Measurements from ENCODE around the gene RNF115.

Gene RNF115

GRCh38 chr1:145858901-145859490 lies 35.1 kb upstream of the RNF115 start, which contains the start of gene PIAS3:
Gene PIAS3, minus strand, starts transcription at chr1:145859081. Its CDS starts 91 bp downstream, at chr1:145858990.
- TF ChIP-seq, protein P1, sequence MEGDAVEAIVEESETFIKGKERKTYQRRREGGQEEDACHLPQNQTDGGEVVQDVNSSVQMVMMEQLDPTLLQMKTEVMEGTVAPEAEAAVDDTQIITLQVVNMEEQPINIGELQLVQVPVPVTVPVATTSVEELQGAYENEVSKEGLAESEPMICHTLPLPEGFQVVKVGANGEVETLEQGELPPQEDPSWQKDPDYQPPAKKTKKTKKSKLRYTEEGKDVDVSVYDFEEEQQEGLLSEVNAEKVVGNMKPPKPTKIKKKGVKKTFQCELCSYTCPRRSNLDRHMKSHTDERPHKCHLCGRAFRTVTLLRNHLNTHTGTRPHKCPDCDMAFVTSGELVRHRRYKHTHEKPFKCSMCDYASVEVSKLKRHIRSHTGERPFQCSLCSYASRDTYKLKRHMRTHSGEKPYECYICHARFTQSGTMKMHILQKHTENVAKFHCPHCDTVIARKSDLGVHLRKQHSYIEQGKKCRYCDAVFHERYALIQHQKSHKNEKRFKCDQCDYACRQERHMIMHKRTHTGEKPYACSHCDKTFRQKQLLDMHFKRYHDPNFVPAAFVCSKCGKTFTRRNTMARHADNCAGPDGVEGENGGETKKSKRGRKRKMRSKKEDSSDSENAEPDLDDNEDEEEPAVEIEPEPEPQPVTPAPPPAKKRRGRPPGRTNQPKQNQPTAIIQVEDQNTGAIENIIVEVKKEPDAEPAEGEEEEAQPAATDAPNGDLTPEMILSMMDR (IDR thresholded peaks at IDR 0.05; ENCODE audit: control insufficient read depth, extremely low read depth, insufficient read depth): no peak
- peak; percentile 81 for DNase-seq (ENCODE audit: low read depth)
- peak within 1 kb of the TSS; percentile 92 for H3K4me3 ChIP-seq (ENCODE audit: low read depth, low read length)

DNA sequence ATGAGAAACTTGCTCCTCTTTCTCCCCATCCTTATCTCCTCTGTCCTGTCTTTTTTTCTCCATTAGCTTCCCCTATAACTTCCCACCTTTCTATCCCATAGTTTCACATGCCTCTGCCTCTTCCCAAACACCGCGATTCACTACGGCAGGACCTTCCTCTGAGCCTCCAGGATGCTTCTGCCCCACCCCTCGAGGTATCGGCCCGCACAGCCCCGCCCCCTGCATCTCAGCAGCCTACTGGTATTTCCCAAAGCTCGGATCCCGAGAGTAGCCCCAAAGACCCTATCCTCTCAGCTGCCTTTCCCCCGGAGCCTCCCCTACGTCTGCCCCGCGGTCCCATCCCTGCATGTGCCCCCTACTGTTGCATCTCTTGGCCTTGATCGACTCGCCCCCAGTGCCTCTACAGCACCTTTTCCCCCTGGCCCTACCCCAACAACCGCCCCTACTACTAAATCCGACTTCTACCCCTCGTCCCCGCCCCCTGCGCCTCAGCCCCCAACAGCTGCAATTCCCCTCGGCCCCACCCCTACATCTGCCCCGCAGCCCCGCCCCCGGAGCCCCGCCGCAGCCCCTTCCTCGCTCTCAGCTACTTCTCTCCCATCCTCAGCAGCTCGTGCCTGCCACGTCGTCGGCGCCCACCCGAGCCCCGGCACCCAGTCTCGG lies 34.5 kb upstream of the RNF115 start:
- peak overlapping the region; percentile 92 for H3K4me3 ChIP-seq (ENCODE audit: low read depth, low read length)
- no peak for DNase-seq (ENCODE audit: low read depth)
- TF ChIP-seq, protein P1 (IDR thresholded peaks at IDR 0.05; ENCODE audit: control insufficient read depth, extremely low read depth, insufficient read depth): peak; percentile 10; the same call in 1 of the 2 replicates

DNA sequence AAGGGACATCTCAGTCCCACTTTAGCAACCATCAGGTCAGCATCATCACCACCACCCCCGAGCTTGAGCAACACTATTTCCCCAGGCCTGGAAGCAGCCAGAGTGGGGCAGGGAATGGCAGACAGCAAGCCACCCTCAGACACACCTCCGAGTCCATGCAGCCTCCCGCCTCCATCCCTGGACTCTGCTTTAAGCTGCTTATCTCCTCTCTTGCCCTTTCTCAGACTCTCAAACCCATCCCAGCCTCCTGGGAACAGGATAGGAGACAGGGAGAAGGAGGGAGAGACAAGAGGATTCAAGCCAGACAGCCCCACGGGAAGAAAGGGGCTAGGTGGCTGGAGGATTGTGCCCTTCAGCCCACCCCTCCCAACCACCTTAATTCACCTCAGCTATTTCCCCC lies 33.3 kb upstream of the RNF115 start:
- TF ChIP-seq, protein P1 (IDR thresholded peaks at IDR 0.05; ENCODE audit: control insufficient read depth, extremely low read depth, insufficient read depth): no peak
- DNase-seq (ENCODE audit: low read depth): no peak
- H3K4me3 ChIP-seq (ENCODE audit: low read depth, low read length): no peak overlapping the region

DNA sequence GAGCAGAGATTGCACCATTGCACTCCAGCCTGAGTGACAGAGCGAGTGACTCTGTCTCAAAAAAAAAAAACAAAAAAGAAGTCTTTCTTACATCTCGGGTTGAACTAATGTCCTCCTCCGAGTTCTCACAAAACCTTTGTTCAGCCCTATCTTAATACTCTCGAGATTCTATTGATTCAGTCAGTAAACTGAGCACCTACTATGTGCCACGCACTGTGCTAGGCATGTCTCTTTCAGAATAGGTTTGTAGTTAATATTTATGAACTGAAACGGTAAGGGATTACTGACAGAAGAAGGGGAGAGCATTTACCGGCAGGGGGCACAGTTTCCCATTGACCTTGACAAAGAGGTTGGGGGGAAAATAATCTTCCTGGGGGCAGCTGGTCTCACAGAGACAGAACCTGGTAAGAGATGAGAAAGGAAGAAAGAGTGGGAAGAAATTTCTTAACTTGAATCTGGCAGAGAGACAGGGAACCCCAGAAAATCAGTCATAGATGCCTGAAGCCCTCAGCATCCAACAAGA lies 31.6 kb upstream of the RNF115 start:
- TF ChIP-seq, protein P1 (IDR thresholded peaks at IDR 0.05; ENCODE audit: control insufficient read depth, extremely low read depth, insufficient read depth): no peak
- no peak overlapping the region for H3K4me3 ChIP-seq (ENCODE audit: low read depth, low read length)
- no peak for DNase-seq (ENCODE audit: low read depth)

DNA sequence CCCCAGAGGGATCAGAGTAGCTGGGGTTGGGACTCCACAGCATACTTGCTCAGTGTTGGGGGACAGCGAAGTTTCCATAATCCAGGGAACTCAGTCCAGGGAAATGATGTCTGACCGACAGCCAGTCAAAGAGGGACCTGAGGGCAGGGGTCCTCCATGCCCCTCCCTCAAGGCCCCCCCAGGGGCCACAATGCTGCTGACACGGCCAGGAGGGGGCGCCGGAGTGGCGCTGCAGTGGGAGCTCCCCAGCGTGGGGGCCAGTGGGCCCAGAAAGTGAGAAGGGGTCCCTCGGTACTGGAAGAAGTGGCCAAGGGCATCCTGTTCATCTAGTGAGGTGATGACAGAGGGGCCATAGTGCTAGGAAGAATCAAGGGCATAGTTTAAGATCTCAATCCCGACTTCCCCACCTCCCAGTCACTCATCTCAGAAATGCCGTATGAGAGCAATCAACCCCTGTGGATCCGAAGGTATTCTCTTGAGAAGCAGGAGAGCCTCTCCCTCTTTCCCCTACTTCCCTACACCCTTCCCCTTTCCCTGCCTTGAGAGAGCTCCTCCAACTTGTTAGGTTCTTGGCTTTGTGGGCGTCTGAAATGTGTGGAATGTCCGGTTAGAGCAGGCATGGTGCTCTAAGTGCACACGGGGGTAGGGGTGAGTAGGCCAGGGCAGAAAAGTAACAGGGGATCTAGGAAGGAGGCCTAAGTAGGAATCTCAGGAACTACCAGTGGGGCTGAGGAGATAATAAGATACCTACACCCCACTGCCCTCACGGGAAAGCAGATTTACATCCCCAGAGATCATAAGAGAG lies 25.7 kb upstream of the RNF115 start:
- TF ChIP-seq, protein P1 (IDR thresholded peaks at IDR 0.05; ENCODE audit: control insufficient read depth, extremely low read depth, insufficient read depth): no peak

DNA sequence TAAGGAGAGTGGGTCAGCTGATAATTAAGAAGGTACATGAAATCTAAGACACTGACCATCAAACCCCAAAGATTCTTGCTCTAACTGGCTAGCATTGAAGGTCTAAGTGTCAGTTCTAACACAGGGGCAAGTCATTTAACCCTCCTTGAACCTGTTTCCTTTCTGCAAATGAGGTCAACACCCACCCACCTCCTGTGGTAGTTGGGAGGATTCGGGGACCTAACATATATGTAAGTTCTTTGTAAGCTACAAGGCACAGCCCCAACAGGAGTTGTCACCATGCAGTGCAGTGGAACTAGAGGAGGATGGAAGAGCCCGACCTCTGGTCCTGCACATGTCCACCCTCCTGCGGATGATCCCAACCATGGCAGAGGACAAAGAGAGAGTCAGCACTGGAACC lies 23.9 kb upstream of the RNF115 start:
- no peak overlapping the region for H3K4me3 ChIP-seq (ENCODE audit: low read depth, low read length)
- TF ChIP-seq, protein P1 (IDR thresholded peaks at IDR 0.05; ENCODE audit: control insufficient read depth, extremely low read depth, insufficient read depth): no peak
- no peak for DNase-seq (ENCODE audit: low read depth)

More for the DNA sequence above, 25.7 kb upstream of the RNF115 start:
- no peak for DNase-seq (ENCODE audit: low read depth)
- no peak overlapping the region for H3K4me3 ChIP-seq (ENCODE audit: low read depth, low read length)

Measured in LNCaP clone FGC (cell line).